BJ (cell line): ENCODE data around the gene NCF4. TPM values are rescaled to one million over a fixed set of nuclear protein-coding genes. Genes with fewer than 3 reads are reported as not detected.

Experiments used
- CTCF ChIA-PET: fragments of 350-600 bp; formaldehyde crosslinking; extraction: SDS; loops from one replicate; lab custom pipeline; 2021; ENCODE audit warnings: antibody characterized with exemption, inconsistent platforms; lab: Yijun Ruan, JAX
- POLR2A ChIA-PET: fragments of 300-600 bp; sonication (Branson Sonifier 250); formaldehyde crosslinking; extraction: SDS; loops from one replicate; lab custom pipeline; 2021; ENCODE audit warnings: antibody characterized with exemption; lab: Charles Lee
- DNase-seq: peaks from one replicate; pipeline ENCODE4 v3.0.0-alpha.2; 2011; ENCODE audit warnings: low read depth
- H3K27me3 ChIP-seq: 2 replicates; pipeline ENCODE4 v1.6.0; 2011; ENCODE audit warnings: low read length; ENCODE audit not compliant: control insufficient read depth, insufficient read depth
- H3K36me3 ChIP-seq: 2 replicates; pipeline ENCODE4 v1.5.1; 2011; ENCODE audit warnings: low read length; ENCODE audit not compliant: control insufficient read depth, insufficient read depth
- H3K4me3 ChIP-seq: 2 replicates; pipeline ENCODE4 v1.5.1; 2011; ENCODE audit warnings: low read depth, mild to moderate bottlenecking, control low read depth, low read length
- polyA plus RNA-seq: library from polyadenylated mRNA; depleted of rRNA; stranded (reverse); fragments of >200 nt; gene quantifications from 2 replicates; pipeline ENCODE4 v1.2.3, GENCODE V29; 2011
- TF ChIP-seq, protein P1 (sequence below): IDR thresholded peaks from 2 replicates; pipeline ENCODE4 v1.5.1; 2011; ENCODE audit warnings: low read depth, mild to moderate bottlenecking, control low read depth, inconsistent platforms, low read length, moderate library complexity; ENCODE audit not compliant: insufficient read depth

NCF4 gene
- polyA plus RNA-seq, 1 experiment: not detected

DNA sequence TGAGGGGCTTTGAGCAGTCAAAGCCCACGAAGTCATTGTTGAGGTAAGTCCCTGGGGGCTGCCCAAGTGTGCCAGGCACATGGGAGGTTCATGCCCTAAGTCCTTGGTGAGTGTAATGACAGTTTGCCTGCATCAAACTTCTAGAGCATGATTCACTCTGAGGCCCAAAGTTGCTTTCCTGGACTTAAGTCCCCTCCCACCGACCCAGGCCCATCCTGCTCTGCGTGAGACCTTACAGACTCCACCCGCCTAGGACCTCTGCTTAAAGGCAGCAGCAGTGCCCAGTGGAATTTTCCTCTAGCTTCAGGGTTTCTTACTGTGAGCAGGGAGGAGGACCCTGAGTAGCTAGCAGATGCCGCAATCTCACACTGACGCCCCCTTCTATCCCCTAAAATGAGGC is 38.2 kb upstream of the NCF4 start:
- TF ChIP-seq, protein P1, sequence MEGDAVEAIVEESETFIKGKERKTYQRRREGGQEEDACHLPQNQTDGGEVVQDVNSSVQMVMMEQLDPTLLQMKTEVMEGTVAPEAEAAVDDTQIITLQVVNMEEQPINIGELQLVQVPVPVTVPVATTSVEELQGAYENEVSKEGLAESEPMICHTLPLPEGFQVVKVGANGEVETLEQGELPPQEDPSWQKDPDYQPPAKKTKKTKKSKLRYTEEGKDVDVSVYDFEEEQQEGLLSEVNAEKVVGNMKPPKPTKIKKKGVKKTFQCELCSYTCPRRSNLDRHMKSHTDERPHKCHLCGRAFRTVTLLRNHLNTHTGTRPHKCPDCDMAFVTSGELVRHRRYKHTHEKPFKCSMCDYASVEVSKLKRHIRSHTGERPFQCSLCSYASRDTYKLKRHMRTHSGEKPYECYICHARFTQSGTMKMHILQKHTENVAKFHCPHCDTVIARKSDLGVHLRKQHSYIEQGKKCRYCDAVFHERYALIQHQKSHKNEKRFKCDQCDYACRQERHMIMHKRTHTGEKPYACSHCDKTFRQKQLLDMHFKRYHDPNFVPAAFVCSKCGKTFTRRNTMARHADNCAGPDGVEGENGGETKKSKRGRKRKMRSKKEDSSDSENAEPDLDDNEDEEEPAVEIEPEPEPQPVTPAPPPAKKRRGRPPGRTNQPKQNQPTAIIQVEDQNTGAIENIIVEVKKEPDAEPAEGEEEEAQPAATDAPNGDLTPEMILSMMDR: no peak
- peaks cover 24% of the 10 kb centered on the region for H3K27me3 ChIP-seq
- no peaks in the 10 kb centered on the region for H3K36me3 ChIP-seq
- POLR2A ChIA-PET: no interaction called here
- CTCF ChIA-PET: no interaction called here
- DNase-seq: no peak
- H3K4me3 ChIP-seq: no peak overlapping the region

DNA sequence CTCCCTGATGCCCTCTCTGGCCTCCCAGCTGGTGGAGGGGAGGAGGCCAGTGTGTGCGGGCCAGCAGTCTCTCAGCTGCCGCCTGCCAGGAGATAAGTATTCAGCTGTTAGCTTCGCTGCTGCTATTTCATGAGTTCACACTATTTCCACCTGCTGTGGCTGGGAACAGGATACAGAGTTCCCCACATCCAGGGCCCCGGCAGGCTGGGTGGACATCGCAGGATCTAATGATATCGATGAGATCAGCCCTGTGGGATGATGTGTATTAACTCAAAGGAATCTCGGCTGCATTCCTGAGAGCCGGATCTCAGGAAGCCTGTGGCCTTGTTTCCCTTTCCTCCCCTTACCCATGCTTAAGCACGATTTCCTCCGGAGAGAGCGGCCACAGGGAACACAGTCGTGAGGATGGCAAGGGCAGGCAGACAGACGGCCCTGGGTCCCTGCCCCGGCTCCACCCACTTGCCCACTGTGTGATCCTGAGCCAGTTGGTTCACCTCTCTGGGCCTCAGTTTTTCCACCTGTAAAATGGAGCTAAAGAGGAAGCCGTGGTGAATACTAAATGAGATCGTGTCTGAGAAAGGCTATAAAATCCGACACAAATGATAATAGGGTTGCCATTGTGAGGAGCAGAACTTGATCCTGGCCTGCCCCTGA is 37.5 kb upstream of the NCF4 start:
- peaks cover 16% of the 10 kb centered on the region for H3K27me3 ChIP-seq
- H3K36me3 ChIP-seq: no peaks in the 10 kb centered on the region
- POLR2A ChIA-PET: no interaction called here
- H3K4me3 ChIP-seq: no peak overlapping the region
- TF ChIP-seq, protein P1: no peak
- CTCF ChIA-PET: no interaction called here
- no peak for DNase-seq

DNA sequence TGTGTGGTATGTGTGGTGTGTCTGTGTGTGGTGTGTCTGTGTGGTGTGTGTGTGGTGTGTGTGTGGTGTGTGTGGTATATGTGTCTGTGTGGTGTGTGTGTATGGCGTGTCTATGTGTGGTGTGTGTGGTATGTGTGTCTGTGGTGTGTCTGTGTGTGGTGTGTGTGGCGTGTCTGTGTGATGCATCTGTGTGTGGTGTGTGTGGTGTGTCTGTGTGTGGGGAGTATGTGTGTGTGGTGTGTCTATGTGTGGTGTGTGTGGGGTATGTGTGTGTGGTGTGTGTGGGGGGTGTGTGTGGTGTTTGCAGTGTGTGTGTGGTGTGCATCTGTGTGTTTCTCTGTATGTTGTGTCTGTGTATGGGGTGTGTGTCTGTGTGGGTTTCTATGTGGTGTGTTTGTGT is 36.2 kb upstream of the NCF4 start:
- CTCF ChIA-PET: no interaction called here
- POLR2A ChIA-PET: no interaction called here
- Histone ChIP-seq H3K4me3 (no peak overlapping the region), H3K27me3 (peaks cover 7% of the 10 kb centered on the region; the same call in 1 of the 2 replicates), H3K36me3 (no peaks in the 10 kb centered on the region)
- TF ChIP-seq, protein P1: no peak
- DNase-seq: no peak

DNA sequence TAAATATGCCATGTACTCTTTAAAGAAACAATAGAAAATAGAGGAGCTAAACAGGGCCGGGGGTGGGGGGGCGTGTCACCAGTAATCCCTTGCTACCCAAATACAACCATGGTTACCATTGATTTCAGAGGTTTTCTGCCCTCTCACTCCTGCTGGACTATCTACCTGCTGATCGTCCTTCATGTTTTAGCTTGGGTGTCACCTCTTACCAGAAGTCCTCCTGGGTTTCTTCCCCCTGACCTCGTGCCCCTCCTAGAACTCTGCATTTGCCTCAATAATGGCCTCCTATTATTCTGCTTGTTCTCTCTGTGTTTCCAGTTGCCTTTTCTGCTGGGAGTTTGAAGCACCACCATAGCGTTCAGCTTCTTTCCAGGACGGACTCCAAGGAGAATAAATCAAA is 34.5 kb upstream of the NCF4 start:
- H3K4me3 ChIP-seq: no peak overlapping the region
- ChIA-PET CTCF (interaction anchor here (0.9 kb wide), 1 partner anchor 30 kb away, joined by 4 read pairs; no protein-coding TSS in a partner anchor), POLR2A (no interaction called here)
- no peaks in the 10 kb centered on the region for H3K36me3 ChIP-seq
- H3K27me3 ChIP-seq: peaks cover 5% of the 10 kb centered on the region; the same call in 1 of the 2 replicates
- TF ChIP-seq, protein P1: no peak
- DNase-seq: no peak

DNA sequence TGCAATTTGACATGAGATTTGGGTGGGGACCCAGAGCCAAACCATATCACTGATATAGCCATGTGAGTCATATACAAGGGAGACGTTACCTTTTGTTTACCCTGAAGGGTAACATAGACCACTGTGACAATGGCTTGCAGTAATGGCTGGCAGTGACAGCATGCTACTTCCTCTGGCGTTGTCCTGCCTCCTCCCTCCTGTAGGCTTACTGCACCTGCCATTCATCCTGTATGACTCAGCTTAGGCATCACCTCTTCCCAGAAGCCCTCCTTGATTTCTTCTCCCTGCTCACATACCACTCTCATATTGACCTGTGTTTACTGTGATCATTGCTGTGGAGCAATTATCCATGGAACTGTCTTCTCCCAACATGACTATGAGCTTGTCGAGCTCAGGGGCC is 32.0 kb upstream of the NCF4 start:
- CTCF ChIA-PET: interaction anchor here (0.9 kb wide), 1 partner anchor 27 kb away, joined by 4 read pairs; no protein-coding TSS in a partner anchor
- TF ChIP-seq, protein P1: no peak
- 0 out of 2 replicates have a peak, but pooled peaks cover 4% of the 10 kb centered on the region for H3K27me3 ChIP-seq
- H3K4me3 ChIP-seq: no peak overlapping the region
- no peak for DNase-seq
- H3K36me3 ChIP-seq: no peaks in the 10 kb centered on the region
- POLR2A ChIA-PET: no interaction called here
